Panc1 (cell line): ENCODE data around the gene EEF1AKMT1. TPM values are rescaled to one million over a fixed set of nuclear protein-coding genes. Genes with fewer than 3 reads are reported as not detected.

Source experiments
- ATAC-seq: fragments of 200-7000 bp; cut with Tn5 transposase; 2 replicates; pipeline ENCODE4 v1.9.1; 2020; ENCODE audit warnings: mild to moderate bottlenecking, moderate library complexity
- BruUV-seq: library from RNA; stranded (reverse); fragments of 400-500 nt; replicated peaks from 2 replicates; lab custom pipeline; 2021; lab: Mats Ljungman, UMichigan
- CTCF ChIA-PET: fragments of 300-600 bp; sonication (Branson Sonifier 250); formaldehyde crosslinking; loops from one replicate; lab custom pipeline; 2022; ENCODE audit warnings: antibody characterized with exemption; lab: Charles Lee
- POLR2A ChIA-PET: fragments of 300-600 bp; sonication (Branson Sonifier 250); formaldehyde crosslinking; loops from one replicate; lab custom pipeline; 2022; ENCODE audit warnings: antibody characterized with exemption; lab: Charles Lee
- DNase-seq: peaks from one replicate; pipeline ENCODE4 v3.0.0-alpha.2; 2010; ENCODE audit warnings: low read depth, low spot score
- H3K27ac ChIP-seq: 2 replicates; pipeline ENCODE4 v1.5.1; 2011; ENCODE audit warnings: mild to moderate bottlenecking, low read length, inconsistent platforms
- H3K27me3 ChIP-seq: fragments of 200-500 bp; sonication (Bioruptor generic); 2 replicates; pipeline ENCODE4 v1.6.0; 2014; ENCODE audit warnings: low read length, inconsistent platforms; ENCODE audit not compliant: control insufficient read depth, insufficient read depth
- H3K36me3 ChIP-seq: fragments of 200-500 bp; sonication (Bioruptor generic); 2 replicates; pipeline ENCODE4 v1.5.1; 2014; ENCODE audit warnings: inconsistent platforms, mild to moderate bottlenecking, low read length, moderate library complexity; ENCODE audit not compliant: control insufficient read depth, insufficient read depth
- H3K4me1 ChIP-seq: 2 replicates; pipeline ENCODE4 v1.5.1; 2011; ENCODE audit warnings: inconsistent platforms, mild to moderate bottlenecking, low read length, moderate library complexity; ENCODE audit not compliant: control insufficient read depth, insufficient read depth
- H3K4me3 ChIP-seq, 2 experiments: 2 replicates each; pipeline ENCODE4 v1.5.1; 2011 to 2012; ENCODE audit warnings: low read depth in 2 of 2, low read length in 2 of 2, mild to moderate bottlenecking in 2 of 2, inconsistent platforms in 1 of 2, moderate library complexity in 1 of 2
- H3K9me3 ChIP-seq: fragments of 200-500 bp; sonication (Bioruptor generic); 2 replicates; pipeline ENCODE4 v1.5.1; 2014; ENCODE audit warnings: low read depth, mild to moderate bottlenecking, inconsistent platforms, low read length, moderate library complexity; ENCODE audit not compliant: control insufficient read depth, insufficient read depth
- CTCF ChIP-seq: fragments of 450-650 bp; IDR thresholded peaks from 2 replicates; pipeline ENCODE4 v1.5.1; 2017; ENCODE audit warnings: mild to moderate bottlenecking
- POLR2AphosphoS5 ChIP-seq: IDR thresholded peaks from 2 replicates; pipeline ENCODE4 v1.6.1; 2012; ENCODE audit warnings: mild to moderate bottlenecking, low read depth, low read length, moderate library complexity
- REST ChIP-seq, 2 experiments: IDR thresholded peaks; 2 replicates each; pipeline ENCODE4 v1.6.1; 2011 to 2012; ENCODE audit warnings: low read depth in 2 of 2, control low read depth in 1 of 2, low read length in 1 of 2, mild to moderate bottlenecking in 1 of 2, moderate library complexity in 1 of 2; ENCODE audit not compliant: insufficient read depth in 1 of 2
- SIN3A ChIP-seq: IDR thresholded peaks from 2 replicates; pipeline ENCODE4 v1.6.1; 2012; ENCODE audit warnings: low read depth, mild to moderate bottlenecking, low read length, moderate library complexity, borderline replicate concordance; ENCODE audit not compliant: insufficient read depth
- TCF7L2 ChIP-seq: IDR thresholded peaks from 2 replicates; pipeline ENCODE4 v1.6.1; 2011; ENCODE audit warnings: mild to moderate bottlenecking, low read depth, low read length, inconsistent platforms
- in situ Hi-C: cut with HindIII; loops from 2 replicates; pipeline ENCODE4 v1.10.0; 2016; ENCODE audit warnings: low sequenced_read_pairs, low pct_unique_long_range_greater_than_20kb
- intact Hi-C: fragments of 100-400 bp; cut with micrococcal nuclease; formaldehyde crosslinking; loops from one replicate; pipeline ENCODE4 v1.10.0; 2022; ENCODE audit not compliant: unreplicated experiment
- total RNA-seq: library from RNA; stranded (reverse); gene quantifications from one replicate; pipeline ENCODE4 v1.2.1, GENCODE V29; 2021; ENCODE audit not compliant: unreplicated experiment

Gene EEF1AKMT1
- total RNA-seq, 1 experiment from 2014 or later = 5.4 TPM

GRCh38 chr13:20796791-20797508 is 23.2 kb upstream of the EEF1AKMT1 start:
- Histone ChIP-seq H3K4me3 (no peak overlapping the region), H3K9me3 (no peaks in the 10 kb centered on the region), H3K27me3 (no peaks in the 10 kb centered on the region), H3K4me1 (no peaks in the 10 kb centered on the region), H3K36me3 (peaks cover 10% of the 10 kb centered on the region), H3K27ac (no peak overlapping the region)
- intact Hi-C loops = no loop called here
- DNase-seq (no peak), ATAC-seq (no peak)
- no TSS peak for BruUV-seq
- in situ Hi-C loops = no loop called here
- POLR2A ChIA-PET = no interaction called here
- CTCF ChIA-PET = no interaction called here
- no peak for TF ChIP-seq POLR2AphosphoS5
- TF ChIP-seq SIN3A = no peak
- no peak for TF ChIP-seq REST (IDR thresholded peaks at IDR 0.05; ENCODE audit: insufficient read depth in 1 of 2, low read depth in 2 of 2, low read length in 1 of 2)
- TF ChIP-seq TCF7L2 = no peak
- TF ChIP-seq CTCF = no peak

GRCh38 chr13:20789665-20790064 is 15.9 kb upstream of the EEF1AKMT1 start:
- Histone ChIP-seq H3K4me3 (no peak overlapping the region), H3K4me1 (no peaks in the 10 kb centered on the region), H3K27ac (no peak overlapping the region), H3K27me3 (no peaks in the 10 kb centered on the region), H3K36me3 (0 out of 2 replicates have a peak, but pooled peaks cover 3% of the 10 kb centered on the region), H3K9me3 (no peaks in the 10 kb centered on the region)
- ChIA-PET POLR2A (no interaction called here), CTCF (no interaction called here)
- no peak for DNase-seq
- intact Hi-C loops (no loop called here), in situ Hi-C loops (no loop called here)
- no peak for ATAC-seq
- no TSS peak for BruUV-seq
- no peak for TF ChIP-seq CTCF
- no peak for TF ChIP-seq TCF7L2
- TF ChIP-seq REST (IDR thresholded peaks at IDR 0.05; ENCODE audit: insufficient read depth in 1 of 2, low read depth in 2 of 2, low read length in 1 of 2) = no peak
- no peak for TF ChIP-seq SIN3A
- no peak for TF ChIP-seq POLR2AphosphoS5
